GM23338 (cell line): ENCODE results near the gene KLK15.

Experiments
- EZH2 ChIP-seq: fragments of 200-600 bp; sonication (generic); IDR thresholded peaks from one replicate; pipeline ENCODE4 v1.8.0; 2017; ENCODE audit warnings: antibody characterized with exemption, mild to moderate bottlenecking, low read depth; ENCODE audit not compliant: unreplicated experiment
- EZH2phosphoT487 ChIP-seq: fragments of 200-600 bp; sonication (generic); IDR thresholded peaks from one replicate; pipeline ENCODE4 v1.8.1; 2018; ENCODE audit warnings: antibody characterized with exemption; ENCODE audit not compliant: unreplicated experiment
- POLR2AphosphoS5 ChIP-seq: IDR thresholded peaks from 2 replicates; pipeline ENCODE4 v1.6.1; 2016; ENCODE audit warnings: antibody characterized with exemption, low read depth
- STAT1 ChIP-seq: IDR thresholded peaks from one replicate; pipeline ENCODE4 v1.6.1; 2016; ENCODE audit warnings: antibody characterized with exemption; ENCODE audit not compliant: unreplicated experiment
- ZNF331 ChIP-seq: fragments of 250-450 bp; sonication (Bioruptor Pico); IDR thresholded peaks from 2 replicates; pipeline ENCODE4 v1.5.0; 2020; ENCODE audit warnings: low read depth, mild to moderate bottlenecking, moderate library complexity
- TF ChIP-seq, protein P1 (sequence below), 2 experiments: fragments of 200-600 bp in 1 of 2; sonication (generic) in 1 of 2; conservative IDR thresholded peaks; 2 replicates each; pipeline versions ENCODE4 v1.5.1 to v1.6.1; 2016 to 2017; ENCODE audit warnings: antibody characterized with exemption in 2 of 2, low read depth in 2 of 2, mild to moderate bottlenecking in 2 of 2, moderate library complexity in 1 of 2
- TF ChIP-seq, protein P2 (sequence below): IDR thresholded peaks from one replicate; pipeline ENCODE4 v1.6.1; 2018; ENCODE audit warnings: antibody characterized with exemption; ENCODE audit not compliant: unreplicated experiment

DNA sequence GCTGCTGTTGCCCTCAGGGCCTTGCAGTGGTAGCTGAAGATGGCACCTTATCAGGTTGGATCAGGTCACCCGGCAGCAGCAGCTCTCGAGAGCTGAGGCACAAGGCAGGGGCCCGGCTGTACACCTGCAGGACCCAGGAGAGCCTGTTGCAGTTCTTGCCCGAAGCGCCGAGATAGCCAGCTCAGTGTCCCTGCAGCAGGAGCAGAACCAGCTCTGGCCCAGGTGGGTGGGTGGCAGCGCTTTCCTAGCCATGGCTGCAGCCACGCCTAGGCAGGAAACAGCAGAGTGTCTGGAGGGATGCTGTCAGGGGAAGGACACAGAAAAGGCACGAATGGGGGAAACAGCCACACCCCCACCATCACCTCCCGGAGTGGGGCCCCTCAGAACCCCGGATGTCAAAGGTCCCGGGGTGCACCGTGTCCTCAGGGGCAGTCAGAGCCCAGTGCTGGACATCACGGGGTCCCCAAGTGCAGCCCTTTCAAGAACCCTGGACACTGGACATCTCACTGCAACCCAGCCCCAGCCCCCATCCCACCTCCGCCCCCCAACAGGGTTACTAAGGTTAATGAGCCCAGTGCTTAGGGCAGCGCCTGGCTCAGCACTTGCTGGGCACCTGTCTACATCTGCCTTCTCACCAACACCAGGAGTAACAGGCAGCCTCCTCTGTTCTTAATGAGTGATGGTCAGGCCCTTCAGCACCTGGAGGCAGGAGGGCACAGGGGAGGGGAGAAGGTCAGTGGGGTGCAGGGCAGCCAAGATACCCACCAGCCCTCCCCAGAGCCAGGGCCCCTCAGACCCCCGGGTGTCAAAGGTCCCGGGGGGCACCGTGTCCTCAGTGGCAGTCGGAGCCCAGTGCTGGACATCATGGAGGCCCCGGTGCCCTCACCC, 34.5 kb downstream of the KLK15 start:
- TF ChIP-seq, protein P1, sequence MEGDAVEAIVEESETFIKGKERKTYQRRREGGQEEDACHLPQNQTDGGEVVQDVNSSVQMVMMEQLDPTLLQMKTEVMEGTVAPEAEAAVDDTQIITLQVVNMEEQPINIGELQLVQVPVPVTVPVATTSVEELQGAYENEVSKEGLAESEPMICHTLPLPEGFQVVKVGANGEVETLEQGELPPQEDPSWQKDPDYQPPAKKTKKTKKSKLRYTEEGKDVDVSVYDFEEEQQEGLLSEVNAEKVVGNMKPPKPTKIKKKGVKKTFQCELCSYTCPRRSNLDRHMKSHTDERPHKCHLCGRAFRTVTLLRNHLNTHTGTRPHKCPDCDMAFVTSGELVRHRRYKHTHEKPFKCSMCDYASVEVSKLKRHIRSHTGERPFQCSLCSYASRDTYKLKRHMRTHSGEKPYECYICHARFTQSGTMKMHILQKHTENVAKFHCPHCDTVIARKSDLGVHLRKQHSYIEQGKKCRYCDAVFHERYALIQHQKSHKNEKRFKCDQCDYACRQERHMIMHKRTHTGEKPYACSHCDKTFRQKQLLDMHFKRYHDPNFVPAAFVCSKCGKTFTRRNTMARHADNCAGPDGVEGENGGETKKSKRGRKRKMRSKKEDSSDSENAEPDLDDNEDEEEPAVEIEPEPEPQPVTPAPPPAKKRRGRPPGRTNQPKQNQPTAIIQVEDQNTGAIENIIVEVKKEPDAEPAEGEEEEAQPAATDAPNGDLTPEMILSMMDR (conservative IDR thresholded peaks at IDR 0.05; ENCODE audit: low read depth in 2 of 2), result no peak
- no peak for TF ChIP-seq EZH2
- TF ChIP-seq ZNF331 (CRISPR knock-in tag), result no peak
- TF ChIP-seq POLR2AphosphoS5, result no peak; the same call in 1 of the 2 replicates
- no peak for TF ChIP-seq EZH2phosphoT487
- no peak for TF ChIP-seq STAT1
- TF ChIP-seq, protein P2, sequence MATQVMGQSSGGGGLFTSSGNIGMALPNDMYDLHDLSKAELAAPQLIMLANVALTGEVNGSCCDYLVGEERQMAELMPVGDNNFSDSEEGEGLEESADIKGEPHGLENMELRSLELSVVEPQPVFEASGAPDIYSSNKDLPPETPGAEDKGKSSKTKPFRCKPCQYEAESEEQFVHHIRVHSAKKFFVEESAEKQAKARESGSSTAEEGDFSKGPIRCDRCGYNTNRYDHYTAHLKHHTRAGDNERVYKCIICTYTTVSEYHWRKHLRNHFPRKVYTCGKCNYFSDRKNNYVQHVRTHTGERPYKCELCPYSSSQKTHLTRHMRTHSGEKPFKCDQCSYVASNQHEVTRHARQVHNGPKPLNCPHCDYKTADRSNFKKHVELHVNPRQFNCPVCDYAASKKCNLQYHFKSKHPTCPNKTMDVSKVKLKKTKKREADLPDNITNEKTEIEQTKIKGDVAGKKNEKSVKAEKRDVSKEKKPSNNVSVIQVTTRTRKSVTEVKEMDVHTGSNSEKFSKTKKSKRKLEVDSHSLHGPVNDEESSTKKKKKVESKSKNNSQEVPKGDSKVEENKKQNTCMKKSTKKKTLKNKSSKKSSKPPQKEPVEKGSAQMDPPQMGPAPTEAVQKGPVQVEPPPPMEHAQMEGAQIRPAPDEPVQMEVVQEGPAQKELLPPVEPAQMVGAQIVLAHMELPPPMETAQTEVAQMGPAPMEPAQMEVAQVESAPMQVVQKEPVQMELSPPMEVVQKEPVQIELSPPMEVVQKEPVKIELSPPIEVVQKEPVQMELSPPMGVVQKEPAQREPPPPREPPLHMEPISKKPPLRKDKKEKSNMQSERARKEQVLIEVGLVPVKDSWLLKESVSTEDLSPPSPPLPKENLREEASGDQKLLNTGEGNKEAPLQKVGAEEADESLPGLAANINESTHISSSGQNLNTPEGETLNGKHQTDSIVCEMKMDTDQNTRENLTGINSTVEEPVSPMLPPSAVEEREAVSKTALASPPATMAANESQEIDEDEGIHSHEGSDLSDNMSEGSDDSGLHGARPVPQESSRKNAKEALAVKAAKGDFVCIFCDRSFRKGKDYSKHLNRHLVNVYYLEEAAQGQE, result no peak
